WTC11 (cell line): Measurements from ENCODE around the gene LYRM4. TPM values are rescaled to one million over a fixed set of nuclear protein-coding genes. Genes with fewer than 3 reads are reported as not detected.

ENCODE experiments used
- ATAC-seq: fragments of 200-7000 bp; cut with Tn5 transposase; 2 replicates; pipeline ENCODE4 v1.10.0; 2021; ENCODE audit warnings: mild to moderate bottlenecking, moderate library complexity
- CTCF ChIA-PET: fragments of 300-600 bp; sonication (Branson Sonifier 250); formaldehyde crosslinking; loops from one replicate; lab custom pipeline; 2021; ENCODE audit warnings: antibody characterized with exemption; lab: Charles Lee
- POLR2A ChIA-PET: fragments of 350-600 bp; sonication (Branson Sonifier 250); formaldehyde crosslinking; loops from one replicate; lab custom pipeline; 2021; ENCODE audit warnings: antibody characterized with exemption; lab: Charles Lee
- DNase-seq: peaks from one replicate; pipeline ENCODE4 v3.0.0; 2021; ENCODE audit warnings: low spot score
- H3K27ac Mint-ChIP-seq: 2 replicates; pipeline ENCODE4 v1.8.0; 2021; ENCODE audit warnings: mixed read lengths
- H3K27me3 Mint-ChIP-seq: 2 replicates; pipeline ENCODE4 v1.8.0; 2021; ENCODE audit warnings: low read depth, mild to moderate bottlenecking, moderate library complexity, mixed read lengths
- H3K36me3 Mint-ChIP-seq: 2 replicates; pipeline ENCODE4 v1.8.0; 2021; ENCODE audit warnings: mixed read lengths
- H3K4me1 Mint-ChIP-seq: 2 replicates; pipeline ENCODE4 v1.8.0; 2022; ENCODE audit warnings: mixed read lengths
- H3K4me3 Mint-ChIP-seq: 2 replicates; pipeline ENCODE4 v1.8.0; 2021; ENCODE audit warnings: mild to moderate bottlenecking, moderate library complexity, mixed read lengths
- H3K9me3 Mint-ChIP-seq: 2 replicates; pipeline ENCODE4 v1.8.0; 2021; ENCODE audit warnings: mixed read lengths
- AR ChIP-seq: fragments of 250-450 bp; sonication (Bioruptor Pico); IDR thresholded peaks from 2 replicates; pipeline ENCODE4 v1.9.0; 2021; ENCODE audit warnings: mild to moderate bottlenecking
- ATF6 ChIP-seq: sonication (generic); formaldehyde crosslinking; IDR thresholded peaks from 2 replicates; pipeline ENCODE4 v1.8.1; 2023; ENCODE audit warnings: mild to moderate bottlenecking, missing genetic modification reagents
- CTCF ChIP-seq: fragments of 200-600 bp; IDR thresholded peaks from 2 replicates; pipeline ENCODE4 v1.8.0; 2022; ENCODE audit warnings: antibody characterized with exemption
- E2F5 ChIP-seq: sonication (generic); formaldehyde crosslinking; IDR thresholded peaks from 2 replicates; pipeline ENCODE4 v1.8.1; 2022; ENCODE audit warnings: mild to moderate bottlenecking, moderate library complexity, missing genetic modification reagents
- EMX1 ChIP-seq: fragments of 250-450 bp; sonication (Bioruptor Pico); IDR thresholded peaks from 2 replicates; pipeline ENCODE4 v1.8.0; 2021; ENCODE audit warnings: mild to moderate bottlenecking
- FOXK1 ChIP-seq: sonication (generic); formaldehyde crosslinking; IDR thresholded peaks from 2 replicates; pipeline ENCODE4 v1.8.0; 2022; ENCODE audit warnings: mild to moderate bottlenecking, moderate library complexity, missing genetic modification reagents
- FOXP4 ChIP-seq: sonication (generic); formaldehyde crosslinking; IDR thresholded peaks from 2 replicates; pipeline ENCODE4 v1.8.0; 2022; ENCODE audit warnings: mild to moderate bottlenecking, missing genetic modification reagents
- HMGA2 ChIP-seq: fragments of 250-450 bp; sonication (Bioruptor Pico); IDR thresholded peaks from 2 replicates; pipeline ENCODE4 v1.4.0; 2021; ENCODE audit warnings: mild to moderate bottlenecking, moderate library complexity
- HMGXB4 ChIP-seq: sonication (generic); formaldehyde crosslinking; IDR thresholded peaks from 2 replicates; pipeline ENCODE4 v1.8.1; 2023; ENCODE audit warnings: mild to moderate bottlenecking, moderate library complexity, missing genetic modification reagents
- NFATC4 ChIP-seq: fragments of 250-450 bp; sonication (Bioruptor Pico); IDR thresholded peaks from 2 replicates; pipeline ENCODE4 v1.9.0; 2021; ENCODE audit warnings: mild to moderate bottlenecking
- NFE2L1 ChIP-seq: sonication (generic); formaldehyde crosslinking; IDR thresholded peaks from 2 replicates; pipeline ENCODE4 v1.8.1; 2023; ENCODE audit warnings: missing genetic modification reagents
- NR1H2 ChIP-seq: sonication (generic); formaldehyde crosslinking; IDR thresholded peaks from 2 replicates; pipeline ENCODE4 v1.9.0; 2021; ENCODE audit warnings: mild to moderate bottlenecking, moderate library complexity, missing genetic modification reagents
- OVOL2 ChIP-seq: fragments of 250-450 bp; sonication (Bioruptor Pico); IDR thresholded peaks from 2 replicates; pipeline ENCODE4 v1.9.0; 2021; ENCODE audit warnings: mild to moderate bottlenecking, borderline replicate concordance
- PRRX2 ChIP-seq: fragments of 250-450 bp; sonication (Bioruptor Pico); IDR thresholded peaks from 2 replicates; pipeline ENCODE4 v1.8.0; 2021; ENCODE audit warnings: mild to moderate bottlenecking
- RORB ChIP-seq: fragments of 250-450 bp; sonication (Bioruptor Pico); IDR thresholded peaks from 2 replicates; pipeline ENCODE4 v1.9.0; 2021; ENCODE audit warnings: mild to moderate bottlenecking
- SMAD3 ChIP-seq: sonication (generic); formaldehyde crosslinking; IDR thresholded peaks from 2 replicates; pipeline ENCODE4 v1.8.0; 2022; ENCODE audit warnings: missing genetic modification reagents, mild to moderate bottlenecking, borderline replicate concordance
- ZMAT4 ChIP-seq: fragments of 250-450 bp; sonication (Bioruptor Pico); IDR thresholded peaks from 2 replicates; pipeline ENCODE4 v1.9.0; 2021; ENCODE audit warnings: mild to moderate bottlenecking
- ZNF425 ChIP-seq: fragments of 250-450 bp; sonication (Bioruptor Pico); conservative IDR thresholded peaks from 2 replicates; pipeline ENCODE4 v1.9.0; 2021; ENCODE audit warnings: mild to moderate bottlenecking
- ZSCAN18 ChIP-seq: fragments of 250-450 bp; sonication (Bioruptor Pico); IDR thresholded peaks from 2 replicates; pipeline ENCODE4 v2.1.2; 2022; ENCODE audit warnings: mild to moderate bottlenecking, moderate library complexity
- total RNA-seq: library from RNA; stranded (reverse); gene quantifications from 3 replicates; pipeline ENCODE4 v1.2.3, GENCODE V29; 2021

LYRM4 gene
- total RNA-seq, 1 experiment from 2014 or later: 49.7 TPM

GRCh38 chr6:5215159-5215558 lies 45.6 kb downstream of the LYRM4 start:
- ChIA-PET POLR2A (no interaction called here), CTCF (interaction anchor here (0.9 to 2.7 kb wide), 18 partner anchors 8 to 189 kb away, joined by 3 to 28 read pairs (median 4); partner anchors contain the start of genes FARS2 and LYRM4)
- TF ChIP-seq HMGXB4 (CRISPR knock-in tag): no peak
- no peak for TF ChIP-seq NFATC4 (CRISPR knock-in tag)
- TF ChIP-seq PRRX2 (CRISPR knock-in tag): no peak
- no peak for TF ChIP-seq AR (CRISPR knock-in tag)
- TF ChIP-seq ZMAT4: no peak
- TF ChIP-seq NR1H2: no peak
- TF ChIP-seq HMGA2 (CRISPR knock-in tag): no peak
- no peak for TF ChIP-seq NFE2L1 (CRISPR knock-in tag)
- no peak for TF ChIP-seq FOXK1
- no peak for TF ChIP-seq ZSCAN18 (CRISPR knock-in tag)
- no peak for TF ChIP-seq E2F5 (CRISPR knock-in tag)
- no peak for TF ChIP-seq CTCF
- TF ChIP-seq FOXP4 (CRISPR knock-in tag): no peak
- no peak for TF ChIP-seq EMX1
- TF ChIP-seq SMAD3 (CRISPR knock-in tag): no peak
- TF ChIP-seq ZNF425 (CRISPR knock-in tag): no peak
- no peak for TF ChIP-seq ATF6 (CRISPR knock-in tag)
- TF ChIP-seq OVOL2 (CRISPR knock-in tag): no peak
- no peak for TF ChIP-seq RORB (CRISPR knock-in tag)
- Mint-ChIP-seq H3K4me1 (peaks cover 22% of the 10 kb centered on the region), H3K9me3 (no peaks in the 10 kb centered on the region), H3K27me3 (no peaks in the 10 kb centered on the region), H3K4me3 (no peak overlapping the region), H3K27ac (no peak overlapping the region), H3K36me3 (peaks cover 15% of the 10 kb centered on the region)
- ATAC-seq (no peak), DNase-seq (no peak)
